Measurements from ENCODE around the gene SLC44A5.

DNA sequence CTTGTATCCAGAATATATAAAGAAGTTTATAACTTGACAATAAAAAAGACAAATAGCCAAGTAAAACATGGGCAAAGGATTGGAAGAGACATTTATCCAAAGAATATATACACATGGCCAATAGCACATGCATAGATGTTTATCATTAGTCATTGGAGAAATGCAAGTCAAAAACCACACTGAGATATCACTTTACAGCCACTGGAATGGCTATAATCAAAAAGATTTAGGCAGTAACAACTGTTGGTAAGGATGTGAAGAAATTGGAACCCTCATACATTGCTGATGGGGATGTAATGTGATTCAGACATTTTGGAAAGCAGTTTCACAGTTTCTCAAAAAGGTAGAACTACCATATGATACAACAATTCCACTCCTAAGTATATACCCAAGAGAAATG lies 51.1 kb downstream of the SLC44A5 start:
- TF ChIP-seq NPAS2 (CRISPR knock-in tag; IDR thresholded peaks at IDR 0.05; ENCODE audit: borderline replicate concordance) (no peak), NR3C1 (IDR thresholded peaks at IDR 0.05) (no peak), POLR2A (IDR thresholded peaks at IDR 0.05; ENCODE audit: low read length) (no peak), EP300 (IDR thresholded peaks at IDR 0.05) (no peak), CHD2 (IDR thresholded peaks at IDR 0.05; ENCODE audit: low read length, partially characterized antibody) (no peak), ZC3H11A (IDR thresholded peaks at IDR 0.05) (no peak), TP53 (CRISPR knock-in tag; IDR thresholded peaks at IDR 0.05) (no peak)
- TF ChIP-seq, protein P1, sequence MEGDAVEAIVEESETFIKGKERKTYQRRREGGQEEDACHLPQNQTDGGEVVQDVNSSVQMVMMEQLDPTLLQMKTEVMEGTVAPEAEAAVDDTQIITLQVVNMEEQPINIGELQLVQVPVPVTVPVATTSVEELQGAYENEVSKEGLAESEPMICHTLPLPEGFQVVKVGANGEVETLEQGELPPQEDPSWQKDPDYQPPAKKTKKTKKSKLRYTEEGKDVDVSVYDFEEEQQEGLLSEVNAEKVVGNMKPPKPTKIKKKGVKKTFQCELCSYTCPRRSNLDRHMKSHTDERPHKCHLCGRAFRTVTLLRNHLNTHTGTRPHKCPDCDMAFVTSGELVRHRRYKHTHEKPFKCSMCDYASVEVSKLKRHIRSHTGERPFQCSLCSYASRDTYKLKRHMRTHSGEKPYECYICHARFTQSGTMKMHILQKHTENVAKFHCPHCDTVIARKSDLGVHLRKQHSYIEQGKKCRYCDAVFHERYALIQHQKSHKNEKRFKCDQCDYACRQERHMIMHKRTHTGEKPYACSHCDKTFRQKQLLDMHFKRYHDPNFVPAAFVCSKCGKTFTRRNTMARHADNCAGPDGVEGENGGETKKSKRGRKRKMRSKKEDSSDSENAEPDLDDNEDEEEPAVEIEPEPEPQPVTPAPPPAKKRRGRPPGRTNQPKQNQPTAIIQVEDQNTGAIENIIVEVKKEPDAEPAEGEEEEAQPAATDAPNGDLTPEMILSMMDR (IDR thresholded peaks at IDR 0.05), result no peak
- TF ChIP-seq, protein P2, sequence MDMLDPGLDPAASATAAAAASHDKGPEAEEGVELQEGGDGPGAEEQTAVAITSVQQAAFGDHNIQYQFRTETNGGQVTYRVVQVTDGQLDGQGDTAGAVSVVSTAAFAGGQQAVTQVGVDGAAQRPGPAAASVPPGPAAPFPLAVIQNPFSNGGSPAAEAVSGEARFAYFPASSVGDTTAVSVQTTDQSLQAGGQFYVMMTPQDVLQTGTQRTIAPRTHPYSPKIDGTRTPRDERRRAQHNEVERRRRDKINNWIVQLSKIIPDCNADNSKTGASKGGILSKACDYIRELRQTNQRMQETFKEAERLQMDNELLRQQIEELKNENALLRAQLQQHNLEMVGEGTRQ (IDR thresholded peaks at IDR 0.05), result no peak
